SK-N-SH (cell line): ENCODE results near the gene KRTAP12-2.

ENCODE experiments used
- CTCF ChIP-seq: fragments of 200-600 bp; sonication (generic); IDR thresholded peaks from 2 replicates; pipeline ENCODE4 v1.6.1; 2017; ENCODE audit warnings: antibody characterized with exemption, mild to moderate bottlenecking, moderate library complexity
- ELF1 ChIP-seq: IDR thresholded peaks from 2 replicates; pipeline ENCODE4 v1.4.0; 2012
- EZH2phosphoT487 ChIP-seq: fragments of 200-600 bp; sonication (generic); IDR thresholded peaks from 2 replicates; pipeline ENCODE4 v1.6.1; 2017; ENCODE audit warnings: low read depth, mixed run types, mild to moderate bottlenecking, antibody characterized with exemption, moderate library complexity, borderline replicate concordance
- IRF3 ChIP-seq: fragments of 150-350 bp; IDR thresholded peaks from 2 replicates; pipeline ENCODE4 v1.6.1; 2016; ENCODE audit warnings: mild to moderate bottlenecking, low read depth, low read length
- JUND ChIP-seq: IDR thresholded peaks from 2 replicates; pipeline ENCODE4 v1.4.0; 2012
- MAX ChIP-seq: IDR thresholded peaks from 2 replicates; pipeline ENCODE4 v1.4.0; 2012; ENCODE audit warnings: low read depth
- POLR2AphosphoS5 ChIP-seq: IDR thresholded peaks from 2 replicates; pipeline ENCODE4 v1.6.1; 2012; ENCODE audit warnings: low read depth, low read length
- REST ChIP-seq: IDR thresholded peaks from 2 replicates; pipeline ENCODE4 v1.6.1; 2012; ENCODE audit warnings: mild to moderate bottlenecking, low read depth, low read length, moderate library complexity
- TAF1 ChIP-seq: IDR thresholded peaks from 2 replicates; pipeline ENCODE4 v1.6.1; 2012; ENCODE audit warnings: low read depth, mild to moderate bottlenecking, low read length, moderate library complexity, borderline replicate concordance

- TF ChIP-seq EZH2phosphoT487 (no peak), REST (no peak), MAX (no peak), CTCF (no peak), JUND (no peak), TAF1 (no peak), POLR2AphosphoS5 (no peak), ELF1 (no peak), IRF3 (no peak)
Observed at GRCh38 chr21:44700101-44701022, 33.6 kb upstream of the KRTAP12-2 start.
